Skin epidermis (tissue), 12 donors: ENCODE results near the gene ARAP1.

Source experiments
- H3K27ac ChIP-seq, 21 experiments: fragments of 200-600 bp; sonication (generic) in 11 of 21; one replicate each; pipeline ENCODE4 v1.5.0; 2020; ENCODE audit warnings: mild to moderate bottlenecking in 3 of 21, inconsistent platforms in 2 of 21, moderate library complexity in 2 of 21
- H3K4me3 ChIP-seq, 7 experiments: fragments of 200-600 bp; sonication (generic) in 2 of 7; one replicate each; pipeline ENCODE4 v1.5.0; 2020; ENCODE audit warnings: inconsistent platforms in 2 of 7, mild to moderate bottlenecking in 2 of 7, moderate library complexity in 1 of 7

The ARAP1 gene

GRCh38 chr11:72781063-72781312 lies 28.8 kb upstream of the ARAP1 start:
- H3K4me3 ChIP-seq, result peak overlapping the region; percentile 30 to 76 (median 61)
- peak overlapping the region in 19 of 21 experiments; percentile 24 to 91 (median 85) for H3K27ac ChIP-seq

DNA sequence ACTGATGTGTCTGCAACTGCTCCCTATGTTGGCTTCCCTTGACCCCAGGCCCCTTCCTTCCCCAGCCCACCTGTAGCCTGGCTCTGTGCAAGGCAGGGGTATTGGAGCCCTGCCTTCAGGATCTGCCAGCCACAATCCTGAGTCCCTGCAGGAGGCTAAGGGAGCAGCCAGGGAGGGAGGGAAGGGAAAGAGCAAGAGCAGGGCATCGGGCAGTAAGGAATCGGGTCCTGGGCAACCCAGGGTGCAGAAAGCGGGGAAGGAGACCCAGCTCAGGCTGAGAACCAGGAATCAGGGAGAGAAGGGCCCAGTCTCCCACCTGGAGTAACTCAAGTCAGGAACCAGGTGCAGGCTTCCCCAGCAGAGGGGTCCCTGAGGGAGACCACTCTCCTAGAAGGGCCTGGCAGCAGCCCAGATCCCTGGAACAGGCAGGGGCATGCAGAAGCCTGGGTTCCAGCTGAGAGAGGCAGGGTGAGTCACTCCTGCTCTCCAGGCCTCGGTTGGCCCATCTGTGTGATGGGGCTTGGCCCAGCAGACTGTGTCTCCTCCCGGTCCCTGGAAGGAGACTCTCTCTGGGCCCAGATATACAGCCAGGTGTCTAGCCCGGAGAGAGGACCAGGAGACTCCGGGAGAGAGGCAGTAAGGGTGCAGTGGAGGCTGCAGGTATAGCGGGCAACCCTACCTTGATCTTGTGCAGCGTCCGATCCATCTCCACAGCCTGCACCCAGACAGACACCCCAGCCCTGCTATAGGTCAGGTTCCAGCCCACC lies 28.3 kb upstream of the ARAP1 start:
- Histone ChIP-seq H3K4me3 (peak overlapping the region; percentile 30 to 76 (median 61)), H3K27ac (peak overlapping the region in 19 of 21 experiments; percentile 24 to 91 (median 85))

GRCh38 chr11:72779495-72780128 lies 27.4 kb upstream of the ARAP1 start:
- peak overlapping the region in 2 of 21 experiments; percentile 87 to 91 for H3K27ac ChIP-seq
- peak overlapping the region in 1 of 7 experiments; percentile 58 for H3K4me3 ChIP-seq

DNA sequence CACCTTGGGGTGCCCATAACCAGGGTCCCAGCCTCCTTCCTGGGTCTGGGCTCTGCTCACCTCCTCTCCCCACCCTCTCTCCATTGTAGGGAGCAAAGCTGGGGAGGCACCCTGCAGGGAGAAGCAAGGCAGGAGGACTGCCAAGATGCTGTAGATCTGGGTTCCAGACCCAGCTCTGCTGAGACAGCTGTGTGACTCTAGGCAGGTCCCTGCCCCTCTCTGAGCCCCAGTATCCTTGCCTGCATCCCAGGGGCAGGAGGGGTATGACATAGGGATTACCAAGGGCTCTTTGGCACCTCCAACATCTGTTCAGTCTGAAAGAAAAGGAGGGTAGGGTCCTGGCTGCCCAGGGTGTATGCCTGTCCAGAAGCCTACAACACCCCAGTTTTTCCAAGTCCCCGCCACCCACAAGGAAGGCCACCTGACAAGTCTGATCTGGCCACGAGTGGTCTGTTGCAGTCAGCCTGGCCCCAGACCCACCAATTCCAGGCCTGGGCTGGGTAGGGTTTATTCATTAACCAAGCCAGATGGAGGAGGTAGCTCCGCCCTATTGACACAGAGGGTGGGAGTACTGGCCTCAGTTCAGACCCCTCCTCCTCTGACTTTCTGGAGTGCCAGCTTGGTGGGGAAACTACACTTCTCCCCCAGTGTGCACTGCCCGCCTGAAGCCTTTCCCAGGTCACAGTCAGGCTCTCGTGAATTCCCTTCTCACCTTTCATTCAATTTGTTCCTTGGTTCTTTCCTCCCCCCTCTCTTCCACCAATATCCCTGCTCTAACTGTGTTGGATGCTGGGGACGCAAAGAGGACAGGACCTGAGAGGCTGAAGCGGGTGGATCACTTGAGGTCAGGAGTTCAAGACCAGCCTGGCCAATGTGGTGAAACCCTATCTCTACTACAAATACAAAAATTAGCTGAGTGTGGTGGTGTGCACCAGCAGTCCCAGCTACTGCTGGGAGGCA lies 26.6 kb upstream of the ARAP1 start:
- no peak overlapping the region for H3K27ac ChIP-seq
- H3K4me3 ChIP-seq, result no peak overlapping the region

GRCh38 chr11:72777755-72778278 lies 25.6 kb upstream of the ARAP1 start:
- Histone ChIP-seq H3K4me3 (no peak overlapping the region), H3K27ac (no peak overlapping the region)

- no peak overlapping the region for H3K27ac ChIP-seq
- no peak overlapping the region for H3K4me3 ChIP-seq
These were observed 24.9 kb upstream of the ARAP1 start for GRCh38 chr11:72776844-72777754.

DNA sequence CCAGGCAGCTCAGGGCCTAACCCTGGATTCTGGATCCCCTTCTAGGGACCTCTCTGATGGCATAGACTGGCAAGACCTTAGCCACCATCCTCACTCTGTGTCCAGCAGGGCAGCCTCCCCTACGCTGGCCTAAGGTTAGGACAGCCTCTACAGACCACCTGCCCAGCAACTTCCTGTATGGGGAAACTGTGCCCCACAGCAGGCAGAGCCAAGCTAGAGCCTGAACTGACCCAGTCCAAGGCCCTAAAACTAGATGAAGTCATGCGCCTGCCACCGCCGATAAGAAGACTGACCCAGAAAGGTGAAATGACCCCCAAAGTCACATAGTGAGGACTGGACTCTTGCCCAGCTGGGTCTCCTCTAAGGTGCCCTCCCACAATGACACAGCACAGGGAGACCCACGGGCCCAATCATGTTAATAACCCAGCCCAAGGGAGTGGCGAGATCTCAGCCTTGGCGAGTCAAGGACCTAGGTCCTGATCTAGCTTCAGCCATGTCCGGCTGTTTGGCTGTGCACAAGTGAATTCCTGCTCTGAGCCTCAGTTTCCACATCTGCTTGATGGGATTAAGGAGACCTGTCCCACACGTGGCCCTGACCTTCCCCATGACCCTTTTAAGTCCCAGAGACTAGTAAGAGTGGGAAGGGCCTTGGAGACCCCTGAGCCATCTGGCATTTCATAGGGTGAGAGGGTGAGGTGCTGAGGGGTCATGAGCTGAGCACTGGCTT lies 24.1 kb upstream of the ARAP1 start:
- Histone ChIP-seq H3K4me3 (no peak overlapping the region), H3K27ac (peak overlapping the region in 1 of 21 experiments; percentile 8)

- no peak overlapping the region for H3K4me3 ChIP-seq
These were observed 23.3 kb upstream of the ARAP1 start for GRCh38 chr11:72775288-72776110.

GRCh38 chr11:72774499-72774898 lies 22.3 kb upstream of the ARAP1 start:
- peak overlapping the region in 2 of 21 experiments; percentile 26 to 48 for H3K27ac ChIP-seq
- no peak overlapping the region for H3K4me3 ChIP-seq

More at GRCh38 chr11:72775288-72776110, 23.3 kb upstream of the ARAP1 start:
- peak overlapping the region in 2 of 21 experiments; percentile 9 to 48 for H3K27ac ChIP-seq

GRCh38 chr11:72773696-72774095 lies 21.5 kb upstream of the ARAP1 start:
- Histone ChIP-seq H3K4me3 (no peak overlapping the region), H3K27ac (peak overlapping the region in 7 of 21 experiments; percentile 12 to 48 (median 39))

DNA sequence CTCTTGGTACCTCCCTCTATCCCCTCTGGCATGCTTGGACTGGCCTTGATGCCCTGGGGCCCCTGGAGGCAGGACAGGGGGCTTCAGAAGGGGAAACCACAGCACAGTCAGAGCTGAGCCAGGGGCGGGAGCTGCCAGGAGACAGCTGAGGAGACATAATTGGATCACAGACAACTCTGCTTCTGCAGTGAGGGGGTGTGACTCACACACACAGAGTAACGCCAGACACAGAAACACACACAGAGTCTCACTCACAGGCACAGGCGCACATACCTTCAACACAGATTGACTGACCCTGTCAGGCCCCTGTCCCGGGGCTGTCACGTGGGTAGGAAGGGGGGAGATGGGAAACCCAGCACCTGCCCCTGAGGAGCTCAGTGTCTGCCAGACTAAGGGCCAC lies 21.1 kb upstream of the ARAP1 start:
- no peak overlapping the region for H3K4me3 ChIP-seq
- peak overlapping the region in 9 of 21 experiments; percentile 12 to 48 (median 36) for H3K27ac ChIP-seq

DNA sequence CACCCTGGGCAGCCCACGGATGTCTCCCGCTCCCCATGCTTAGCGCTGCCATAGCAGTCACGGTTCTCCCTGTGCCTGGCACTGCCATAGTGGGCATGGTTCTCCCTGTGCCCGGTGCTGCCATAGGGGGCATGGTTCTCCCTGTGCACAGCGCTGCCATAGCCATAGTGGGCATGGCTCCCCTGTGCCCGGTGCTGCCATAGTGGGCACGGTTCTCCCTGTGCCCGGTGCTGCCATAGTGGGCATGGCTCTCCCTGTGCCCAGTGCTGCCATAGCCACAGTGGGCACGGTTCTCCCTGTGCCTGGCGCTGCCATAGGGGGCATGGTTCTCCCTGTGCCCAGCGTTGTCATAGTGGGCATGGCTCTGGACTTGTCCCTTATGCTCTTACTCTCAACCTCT lies 19.9 kb upstream of the ARAP1 start:
- H3K4me3 ChIP-seq, result no peak overlapping the region
- no peak overlapping the region for H3K27ac ChIP-seq

- Histone ChIP-seq H3K27ac (no peak overlapping the region), H3K4me3 (no peak overlapping the region)
These were observed 19.3 kb upstream of the ARAP1 start for GRCh38 chr11:72771507-72771906.

GRCh38 chr11:72770799-72771198 lies 18.6 kb upstream of the ARAP1 start:
- Histone ChIP-seq H3K4me3 (no peak overlapping the region), H3K27ac (no peak overlapping the region)

DNA sequence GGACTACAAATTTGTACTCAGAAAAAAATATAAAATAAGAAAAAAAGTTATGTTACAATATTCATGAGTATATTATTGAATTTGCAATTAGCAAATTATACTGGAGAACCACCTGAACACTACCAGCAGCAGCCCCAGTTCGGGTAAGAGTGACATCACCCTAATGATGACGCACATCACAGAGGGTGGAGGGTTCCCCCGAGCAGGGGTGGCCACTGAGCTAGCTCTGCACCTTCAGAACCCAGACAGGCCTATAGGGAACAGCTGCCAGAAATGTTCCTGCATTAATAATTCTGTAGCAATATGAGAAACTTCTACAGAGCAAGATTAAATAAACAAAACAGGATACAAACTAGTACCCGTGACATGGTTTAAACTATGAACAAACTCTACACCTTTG lies 17.5 kb upstream of the ARAP1 start:
- no peak overlapping the region for H3K27ac ChIP-seq

GRCh38 chr11:72768581-72768980 lies 16.4 kb upstream of the ARAP1 start:
- Histone ChIP-seq H3K27ac (no peak overlapping the region), H3K4me3 (no peak overlapping the region)

More for the DNA sequence above, 17.5 kb upstream of the ARAP1 start:
- no peak overlapping the region for H3K4me3 ChIP-seq

DNA sequence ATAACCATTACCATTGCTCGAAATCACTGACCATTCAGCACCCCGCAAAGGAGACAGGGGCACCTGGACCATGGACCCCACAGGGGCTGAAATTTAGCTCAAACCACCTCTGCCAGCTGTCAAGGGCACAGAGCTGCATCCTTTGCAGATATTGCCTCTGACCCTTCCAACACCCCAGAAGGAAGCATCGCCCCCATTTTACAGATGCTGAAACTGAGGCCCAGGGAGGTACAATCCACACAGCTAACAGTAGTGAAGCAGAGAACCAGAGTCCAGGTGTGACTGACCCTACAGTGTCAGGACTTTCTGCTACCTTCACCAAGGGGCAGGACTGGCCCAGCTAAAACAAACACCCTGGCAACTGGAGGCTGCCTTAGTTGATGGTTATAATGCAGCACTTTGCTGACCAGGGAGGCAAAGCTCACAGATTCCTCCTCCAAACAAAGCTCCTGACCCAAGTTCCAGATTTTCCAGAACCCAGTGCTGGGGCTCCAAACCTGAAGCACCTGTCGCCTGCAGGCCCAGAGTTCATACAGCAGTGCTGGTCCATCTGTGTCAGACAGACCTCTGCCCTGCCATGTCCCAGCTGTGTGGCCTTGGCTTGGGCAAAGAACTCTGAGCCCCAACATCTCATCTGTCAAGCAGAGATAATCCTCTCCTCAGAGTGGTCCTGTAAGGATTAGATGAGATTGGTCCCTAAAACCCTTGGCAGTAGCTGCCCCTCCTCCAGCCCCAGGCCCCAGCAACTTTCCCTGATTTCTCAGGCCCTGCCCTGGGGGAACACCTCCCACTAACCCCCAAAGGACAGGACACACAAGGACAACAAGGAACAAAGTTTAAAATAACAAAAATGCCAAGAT lies 15.2 kb upstream of the ARAP1 start:
- no peak overlapping the region for H3K27ac ChIP-seq
- no peak overlapping the region for H3K4me3 ChIP-seq
